Measurements from ENCODE around the gene AP1AR. TPM values are rescaled to one million over a fixed set of nuclear protein-coding genes. Genes with fewer than 3 reads are reported as not detected.

The AP1AR gene
- total and polyA plus RNA-seq, 2 of the 4 experiments (the other 2 are of a cell fraction) = 4.0 to 4.7 TPM

DNA sequence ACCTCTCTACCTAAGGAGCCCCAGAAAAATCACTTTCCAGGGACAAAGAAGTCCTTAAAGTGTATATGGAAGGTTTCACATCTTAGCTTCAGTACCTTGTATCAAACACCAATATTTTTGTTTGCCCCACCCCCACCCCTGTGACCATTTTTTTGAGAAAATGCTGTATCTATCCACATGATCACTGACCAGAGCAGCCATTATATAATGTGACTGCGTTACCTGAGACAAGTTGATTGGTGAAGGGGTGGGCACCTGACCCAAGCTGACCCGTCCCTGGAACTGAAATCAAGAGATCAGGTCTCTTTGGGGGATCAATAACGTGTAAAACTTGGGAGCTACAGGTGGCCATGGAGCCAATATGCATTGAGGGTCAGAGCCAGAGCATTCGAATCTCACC is 43.4 kb downstream of the AP1AR start:
- CTCF ChIA-PET = no interaction called here
- H3K14ac ChIP-seq (replicated peaks; ENCODE audit: low read depth, low read length) = no peak overlapping the region
- no peak for TF ChIP-seq MAFK (IDR thresholded peaks at IDR 0.05; ENCODE audit: low read depth, low read length)
- TF ChIP-seq SMC3 (IDR thresholded peaks at IDR 0.05; ENCODE audit: low read depth, low read length) = no peak
- TF ChIP-seq, protein P1, sequence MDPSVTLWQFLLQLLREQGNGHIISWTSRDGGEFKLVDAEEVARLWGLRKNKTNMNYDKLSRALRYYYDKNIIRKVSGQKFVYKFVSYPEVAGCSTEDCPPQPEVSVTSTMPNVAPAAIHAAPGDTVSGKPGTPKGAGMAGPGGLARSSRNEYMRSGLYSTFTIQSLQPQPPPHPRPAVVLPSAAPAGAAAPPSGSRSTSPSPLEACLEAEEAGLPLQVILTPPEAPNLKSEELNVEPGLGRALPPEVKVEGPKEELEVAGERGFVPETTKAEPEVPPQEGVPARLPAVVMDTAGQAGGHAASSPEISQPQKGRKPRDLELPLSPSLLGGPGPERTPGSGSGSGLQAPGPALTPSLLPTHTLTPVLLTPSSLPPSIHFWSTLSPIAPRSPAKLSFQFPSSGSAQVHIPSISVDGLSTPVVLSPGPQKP (IDR thresholded peaks at IDR 0.05; ENCODE audit: borderline replicate concordance, low read depth, low read length) = no peak
- no peak for TF ChIP-seq MXI1 (IDR thresholded peaks at IDR 0.05; ENCODE audit: borderline replicate concordance, low read depth, low read length)
- TF ChIP-seq CHD1 (IDR thresholded peaks at IDR 0.05; ENCODE audit: low read depth, low read length) = no peak
- TF ChIP-seq, protein P2, sequence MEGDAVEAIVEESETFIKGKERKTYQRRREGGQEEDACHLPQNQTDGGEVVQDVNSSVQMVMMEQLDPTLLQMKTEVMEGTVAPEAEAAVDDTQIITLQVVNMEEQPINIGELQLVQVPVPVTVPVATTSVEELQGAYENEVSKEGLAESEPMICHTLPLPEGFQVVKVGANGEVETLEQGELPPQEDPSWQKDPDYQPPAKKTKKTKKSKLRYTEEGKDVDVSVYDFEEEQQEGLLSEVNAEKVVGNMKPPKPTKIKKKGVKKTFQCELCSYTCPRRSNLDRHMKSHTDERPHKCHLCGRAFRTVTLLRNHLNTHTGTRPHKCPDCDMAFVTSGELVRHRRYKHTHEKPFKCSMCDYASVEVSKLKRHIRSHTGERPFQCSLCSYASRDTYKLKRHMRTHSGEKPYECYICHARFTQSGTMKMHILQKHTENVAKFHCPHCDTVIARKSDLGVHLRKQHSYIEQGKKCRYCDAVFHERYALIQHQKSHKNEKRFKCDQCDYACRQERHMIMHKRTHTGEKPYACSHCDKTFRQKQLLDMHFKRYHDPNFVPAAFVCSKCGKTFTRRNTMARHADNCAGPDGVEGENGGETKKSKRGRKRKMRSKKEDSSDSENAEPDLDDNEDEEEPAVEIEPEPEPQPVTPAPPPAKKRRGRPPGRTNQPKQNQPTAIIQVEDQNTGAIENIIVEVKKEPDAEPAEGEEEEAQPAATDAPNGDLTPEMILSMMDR (conservative IDR thresholded peaks at IDR 0.05; ENCODE audit: low read depth, low read length) = no peak
- TF ChIP-seq RCOR1 (IDR thresholded peaks at IDR 0.05; ENCODE audit: insufficient replicate concordance, low read length) = no peak
- TF ChIP-seq CEBPB (IDR thresholded peaks at IDR 0.05; ENCODE audit: low read depth, low read length) = no peak
- TF ChIP-seq POLR2A (IDR thresholded peaks at IDR 0.05; ENCODE audit: low read depth, low read length) = no peak
- no peak for TF ChIP-seq MAZ (IDR thresholded peaks at IDR 0.05; ENCODE audit: borderline replicate concordance, low read depth, low read length)
- TF ChIP-seq, protein P3, sequence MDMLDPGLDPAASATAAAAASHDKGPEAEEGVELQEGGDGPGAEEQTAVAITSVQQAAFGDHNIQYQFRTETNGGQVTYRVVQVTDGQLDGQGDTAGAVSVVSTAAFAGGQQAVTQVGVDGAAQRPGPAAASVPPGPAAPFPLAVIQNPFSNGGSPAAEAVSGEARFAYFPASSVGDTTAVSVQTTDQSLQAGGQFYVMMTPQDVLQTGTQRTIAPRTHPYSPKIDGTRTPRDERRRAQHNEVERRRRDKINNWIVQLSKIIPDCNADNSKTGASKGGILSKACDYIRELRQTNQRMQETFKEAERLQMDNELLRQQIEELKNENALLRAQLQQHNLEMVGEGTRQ (IDR thresholded peaks at IDR 0.05; ENCODE audit: low read depth, low read length) = no peak
- no peak for TF ChIP-seq FOS (IDR thresholded peaks at IDR 0.05; ENCODE audit: low read depth, low read length)
- no peak for TF ChIP-seq NFE2L2 (IDR thresholded peaks at IDR 0.05; ENCODE audit: low read depth, low read length)
- no peak for TF ChIP-seq RFX5 (IDR thresholded peaks at IDR 0.05; ENCODE audit: low read depth, low read length)
- TF ChIP-seq BHLHE40 (IDR thresholded peaks at IDR 0.05; ENCODE audit: low read depth, low read length) = no peak
- no peak for TF ChIP-seq RAD21 (IDR thresholded peaks at IDR 0.05; ENCODE audit: low read length)

More for the DNA sequence above, 43.4 kb downstream of the AP1AR start:
- dilution Hi-C loops (cut with HindIII; ENCODE audit: low sequenced_read_pairs, unreplicated experiment) (no loop called here), intact Hi-C loops (cut with micrococcal nuclease) (no loop called here), in situ Hi-C loops (cut with MboI; ENCODE audit: low sequenced_read_pairs) (no loop called here)
- Histone ChIP-seq H4K5ac (ENCODE audit: low read depth, low read length) (no peak overlapping the region), H3K4ac (ENCODE audit: low read depth, low read length) (no peak overlapping the region), H3K56ac (ENCODE audit: extremely low read depth, insufficient read depth, low read length) (no peak overlapping the region), H3K9me3 (ENCODE audit: control insufficient read depth, insufficient read depth, low read length) (peaks cover 4% of the 10 kb centered on the region; the same call in 1 of the 2 replicates), H3K4me2 (ENCODE audit: low read depth, low read length) (no peak overlapping the region), H3K18ac (ENCODE audit: low read depth, low read length) (no peak overlapping the region), H3K4me3 (ENCODE audit: insufficient read depth, low read depth, low read length) (no peak overlapping the region), H2AK9ac (replicated peaks; ENCODE audit: low read depth, low read length, poor library complexity) (no peak overlapping the region), H3K27ac (ENCODE audit: insufficient read depth, low read length) (no peak overlapping the region), H2BK20ac (ENCODE audit: low read depth, low read length) (no peak overlapping the region), H3K4me1 (ENCODE audit: control insufficient read depth, insufficient read depth, low read length) (peaks cover 8% of the 10 kb centered on the region), H2BK15ac (ENCODE audit: low read depth, low read length) (no peak overlapping the region), H2BK5ac (ENCODE audit: low read depth, low read length, poor library complexity, severe bottlenecking) (no peak overlapping the region), H3K9ac (ENCODE audit: low read depth, low read length) (no peak overlapping the region), H3K27me3 (ENCODE audit: control insufficient read depth, insufficient read depth, low read length) (no peaks in the 10 kb centered on the region), H4K8ac (ENCODE audit: low read depth in 2 of 2, low read length in 2 of 2) (no peak overlapping the region), H4K20me1 (ENCODE audit: insufficient read depth, low read length) (no peaks in the 10 kb centered on the region), H3K36me3 (ENCODE audit: control insufficient read depth, insufficient read depth, low read length) (peaks cover 3% of the 10 kb centered on the region), H3K9me1 (ENCODE audit: insufficient read depth, low read length) (peaks cover 9% of the 10 kb centered on the region; the same call in 1 of the 2 replicates), H3K79me1 (ENCODE audit: low read depth in 1 of 2, low read length in 2 of 2) (peaks cover 19 to 23% of the 10 kb centered on the region in 2 experiments), H2AK5ac (ENCODE audit: low read depth, low read length) (no peak overlapping the region), H4K91ac (ENCODE audit: insufficient read depth, low read depth, low read length) (no peak overlapping the region), H2AFZ (replicated peaks; ENCODE audit: low read length, poor library complexity) (no peak overlapping the region), H2BK120ac (ENCODE audit: low read depth, low read length) (no peak overlapping the region), H3K23ac (ENCODE audit: low read depth, low read length) (no peak overlapping the region)
- BruUV-seq (replicated peaks) = no TSS peak
- ATAC-seq (ENCODE audit: low read depth) (no peak), DNase-seq (no peak)
- WGBS, 2 experiments (ENCODE audit: extremely low coverage in 2 of 2, insufficient read length in 1 of 2) = 60% methylated on average over 1 of the region's 4 CpGs; no CpG with 5 or more reads in 1 of the 2 experiments
- POLR2A ChIA-PET (ENCODE audit: unreplicated experiment) = no interaction called here

All from IMR-90 (cell line).